Adipocyte (in vitro differentiated cells): ENCODE data around the gene HIP1R.
A peak's percentile ranks its signal among the peaks of the same experiment; 100 is the strongest.
"Not testable (repeated sequence)": the region's sequence is repeated elsewhere in the genome, so short reads cannot be mapped to it uniquely, and the experiment has no call there.

Source experiments
- DNase-seq: peaks from one replicate; pipeline ENCODE4 v3.0.0-alpha.2; 2015; ENCODE audit warnings: low read depth
- H3K27me3 ChIP-seq: replicated peaks from 2 replicates; pipeline ENCODE4 v1.7.0; 2013; ENCODE audit warnings: mild to moderate bottlenecking, low read length, moderate library complexity; ENCODE audit not compliant: control insufficient read depth, insufficient read depth
- H3K36me3 ChIP-seq: 2 replicates; pipeline ENCODE4 v1.7.0; 2013; ENCODE audit warnings: low read length, mild to moderate bottlenecking, moderate library complexity; ENCODE audit not compliant: control insufficient read depth, insufficient read depth, severe bottlenecking
- H3K4me1 ChIP-seq: 2 replicates; pipeline ENCODE4 v1.7.0; 2013; ENCODE audit warnings: mild to moderate bottlenecking, low read length, moderate library complexity; ENCODE audit not compliant: control insufficient read depth, insufficient read depth
- H3K4me3 ChIP-seq: 2 replicates; pipeline ENCODE4 v1.7.0; 2013; ENCODE audit warnings: mild to moderate bottlenecking, low read length, moderate library complexity
- H3K9ac ChIP-seq: 2 replicates; pipeline ENCODE4 v1.7.0; 2013; ENCODE audit warnings: mild to moderate bottlenecking, low read length, moderate library complexity
- H3K9me3 ChIP-seq: 2 replicates; pipeline ENCODE4 v1.7.0; 2013; ENCODE audit warnings: mild to moderate bottlenecking, low read length, moderate library complexity; ENCODE audit not compliant: control insufficient read depth

HIP1R gene, protein sequence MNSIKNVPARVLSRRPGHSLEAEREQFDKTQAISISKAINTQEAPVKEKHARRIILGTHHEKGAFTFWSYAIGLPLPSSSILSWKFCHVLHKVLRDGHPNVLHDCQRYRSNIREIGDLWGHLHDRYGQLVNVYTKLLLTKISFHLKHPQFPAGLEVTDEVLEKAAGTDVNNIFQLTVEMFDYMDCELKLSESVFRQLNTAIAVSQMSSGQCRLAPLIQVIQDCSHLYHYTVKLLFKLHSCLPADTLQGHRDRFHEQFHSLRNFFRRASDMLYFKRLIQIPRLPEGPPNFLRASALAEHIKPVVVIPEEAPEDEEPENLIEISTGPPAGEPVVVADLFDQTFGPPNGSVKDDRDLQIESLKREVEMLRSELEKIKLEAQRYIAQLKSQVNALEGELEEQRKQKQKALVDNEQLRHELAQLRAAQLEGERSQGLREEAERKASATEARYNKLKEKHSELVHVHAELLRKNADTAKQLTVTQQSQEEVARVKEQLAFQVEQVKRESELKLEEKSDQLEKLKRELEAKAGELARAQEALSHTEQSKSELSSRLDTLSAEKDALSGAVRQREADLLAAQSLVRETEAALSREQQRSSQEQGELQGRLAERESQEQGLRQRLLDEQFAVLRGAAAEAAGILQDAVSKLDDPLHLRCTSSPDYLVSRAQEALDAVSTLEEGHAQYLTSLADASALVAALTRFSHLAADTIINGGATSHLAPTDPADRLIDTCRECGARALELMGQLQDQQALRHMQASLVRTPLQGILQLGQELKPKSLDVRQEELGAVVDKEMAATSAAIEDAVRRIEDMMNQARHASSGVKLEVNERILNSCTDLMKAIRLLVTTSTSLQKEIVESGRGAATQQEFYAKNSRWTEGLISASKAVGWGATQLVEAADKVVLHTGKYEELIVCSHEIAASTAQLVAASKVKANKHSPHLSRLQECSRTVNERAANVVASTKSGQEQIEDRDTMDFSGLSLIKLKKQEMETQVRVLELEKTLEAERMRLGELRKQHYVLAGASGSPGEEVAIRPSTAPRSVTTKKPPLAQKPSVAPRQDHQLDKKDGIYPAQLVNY

DNA sequence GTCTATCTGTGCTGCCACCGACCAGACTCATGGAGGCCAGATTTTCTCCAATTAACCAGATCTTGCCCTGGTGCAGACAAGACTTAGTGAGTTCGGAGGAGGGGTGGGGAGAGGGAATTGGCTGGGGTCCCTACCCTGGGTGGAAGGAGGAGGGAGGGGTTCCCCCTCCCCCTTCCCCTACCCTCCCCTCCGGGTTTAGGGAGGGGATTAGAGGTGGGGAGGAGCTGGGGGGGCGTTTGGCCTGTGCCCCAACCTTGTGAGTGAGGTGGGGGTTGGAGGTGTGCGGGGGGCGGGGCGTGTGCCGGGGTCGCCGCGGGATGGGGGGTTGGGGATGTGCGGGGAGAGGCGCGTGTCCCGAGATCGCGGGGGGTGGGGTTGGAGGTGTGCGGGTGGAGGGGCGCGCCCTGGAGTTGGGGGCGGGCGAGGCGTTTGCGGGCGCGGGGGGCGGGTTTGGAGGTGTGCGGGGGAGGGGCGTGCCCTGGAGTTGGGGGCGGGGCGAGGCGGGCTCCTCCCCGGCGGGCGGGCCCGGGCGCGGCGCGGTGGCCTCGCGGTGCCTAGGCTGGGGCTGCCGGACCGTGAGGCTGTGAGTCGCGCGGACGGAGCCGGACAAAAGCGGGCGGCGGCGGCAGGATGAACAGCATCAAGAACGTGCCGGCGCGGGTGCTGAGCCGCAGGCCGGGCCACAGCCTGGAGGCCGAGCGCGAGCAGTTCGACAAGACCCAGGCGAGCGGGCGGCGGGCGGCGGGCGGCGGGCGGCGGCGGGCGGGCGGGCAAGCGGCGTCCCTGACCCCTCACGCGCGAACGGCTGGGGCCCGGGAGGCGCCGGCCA is at the start of gene HIP1R:
Gene HIP1R, plus strand, starts transcription at position 537 of the 829 bp plus-strand sequence. Its CDS starts 94 bp downstream, at position 631.
- no peaks in the 10 kb centered on the region for H3K27me3 ChIP-seq
- peaks cover 10% of the 10 kb centered on the region for H3K4me1 ChIP-seq
- peak; percentile 70 for DNase-seq
- peak within 1 kb of the TSS; percentile 89 for H3K4me3 ChIP-seq
- no peaks in the 10 kb centered on the region for H3K36me3 ChIP-seq
- no peaks in the 10 kb centered on the region for H3K9me3 ChIP-seq
- H3K9ac ChIP-seq: peak within 1 kb of the TSS; percentile 67

DNA sequence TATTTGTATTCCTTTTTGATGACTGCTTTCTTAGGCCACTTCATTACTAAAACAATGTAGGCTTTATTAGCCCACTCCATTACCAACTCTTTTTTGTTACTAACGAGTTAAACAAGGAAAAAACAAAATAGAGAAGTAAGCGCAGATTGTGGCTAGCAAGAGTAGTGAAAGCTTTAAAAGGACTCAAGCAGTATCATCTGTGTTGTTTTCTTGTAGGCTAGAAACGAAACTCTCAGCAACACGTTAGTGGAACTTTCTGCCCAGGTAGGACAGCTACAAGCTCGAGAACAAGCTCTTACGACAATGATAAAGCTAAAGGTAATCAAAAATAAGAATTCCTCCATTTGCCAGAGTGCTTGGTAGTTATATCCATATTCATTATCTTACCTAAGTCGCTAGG is 49.8 kb upstream of the HIP1R start:
- H3K4me3 ChIP-seq: no peak overlapping the region
- no peaks in the 10 kb centered on the region for H3K9me3 ChIP-seq
- H3K9ac ChIP-seq: no peak overlapping the region
- peaks cover 5% of the 10 kb centered on the region for H3K4me1 ChIP-seq
- DNase-seq: no peak
- no peaks in the 10 kb centered on the region for H3K27me3 ChIP-seq
- H3K36me3 ChIP-seq: no peaks in the 10 kb centered on the region

DNA sequence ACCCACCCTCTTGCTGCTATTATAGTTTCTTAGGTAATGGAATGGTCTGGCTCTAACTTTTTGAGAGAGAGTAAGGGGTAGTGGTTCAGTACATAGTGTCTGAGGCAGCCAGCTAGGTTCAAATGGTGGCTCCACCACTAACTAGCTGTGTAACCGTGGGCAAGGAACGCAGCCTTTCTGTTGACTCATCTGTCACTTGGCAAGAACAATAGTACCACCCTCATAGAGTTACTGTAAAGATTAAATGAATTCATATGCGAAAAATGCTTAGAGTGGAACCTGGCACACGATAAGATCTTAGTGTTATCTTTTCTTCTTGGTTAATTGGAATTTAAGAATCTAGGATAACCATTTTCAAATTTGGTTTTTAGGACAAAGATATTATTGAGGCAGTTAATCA is 46.9 kb upstream of the HIP1R start:
- H3K4me3 ChIP-seq: no peak overlapping the region
- no peaks in the 10 kb centered on the region for H3K36me3 ChIP-seq
- H3K9me3 ChIP-seq: no peaks in the 10 kb centered on the region
- no peak overlapping the region for H3K9ac ChIP-seq
- peaks cover 5% of the 10 kb centered on the region for H3K4me1 ChIP-seq
- no peaks in the 10 kb centered on the region for H3K27me3 ChIP-seq
- DNase-seq: peak; percentile 39

DNA sequence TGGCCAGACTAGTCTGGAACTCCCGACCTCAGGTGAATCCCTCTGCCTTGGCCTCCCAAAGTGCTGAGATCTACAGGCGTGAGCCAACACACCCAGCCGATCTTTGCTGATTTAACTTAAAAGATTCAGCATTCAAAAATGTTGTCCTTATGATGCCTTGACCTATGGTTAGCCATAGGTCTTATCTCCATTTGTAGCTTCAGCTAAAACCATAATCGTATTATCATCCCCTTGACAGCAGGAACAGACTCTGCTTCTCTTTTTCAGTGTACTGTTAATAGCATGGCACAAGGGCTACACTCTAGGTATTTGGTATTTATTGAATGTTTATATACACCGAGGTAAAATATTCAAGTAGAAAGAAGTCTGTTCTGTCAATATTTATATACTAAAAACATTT is 45.6 kb upstream of the HIP1R start:
- Histone ChIP-seq H3K4me1 (peaks cover 5% of the 10 kb centered on the region), H3K9me3 (no peaks in the 10 kb centered on the region), H3K4me3 (no peak overlapping the region), H3K36me3 (no peaks in the 10 kb centered on the region), H3K27me3 (no peaks in the 10 kb centered on the region), H3K9ac (no peak overlapping the region)
- no peak for DNase-seq

DNA sequence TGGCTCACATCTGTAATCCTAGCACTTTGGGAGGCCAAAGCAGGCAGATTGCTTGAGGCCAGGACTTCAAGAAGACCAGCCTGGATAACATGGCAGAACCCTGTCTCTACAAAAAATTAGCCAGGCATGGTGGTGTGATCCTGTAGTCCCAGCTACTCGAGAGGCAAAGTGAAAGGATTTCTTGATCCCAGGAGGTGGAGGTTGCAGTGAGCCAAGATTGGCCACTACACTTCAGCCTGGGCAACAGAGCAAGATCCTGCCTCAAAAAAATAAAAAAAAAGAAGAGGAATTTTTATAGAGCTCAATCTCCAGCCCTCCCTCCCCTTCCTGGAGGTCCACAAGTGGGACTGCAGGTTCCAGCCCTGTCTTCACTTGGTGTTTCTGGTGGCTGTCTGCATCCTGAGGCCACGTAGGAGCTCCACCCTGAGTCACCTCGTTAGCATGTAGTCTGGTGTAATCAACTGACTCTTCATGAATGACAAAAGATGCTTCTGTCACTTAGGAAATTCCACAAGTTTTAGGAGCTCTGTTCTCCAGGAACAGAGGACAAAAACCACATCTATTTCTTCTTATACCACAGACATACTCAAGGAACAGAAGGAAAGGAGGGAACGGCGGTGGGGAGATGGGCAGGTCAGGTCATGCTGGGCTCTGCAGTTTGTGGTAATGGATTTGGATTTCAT is 44.7 kb upstream of the HIP1R start:
- no peaks in the 10 kb centered on the region for H3K9me3 ChIP-seq
- H3K9ac ChIP-seq: no peak overlapping the region
- no peaks in the 10 kb centered on the region for H3K27me3 ChIP-seq
- H3K4me3 ChIP-seq: no peak overlapping the region
- H3K36me3 ChIP-seq: no peaks in the 10 kb centered on the region
- peaks cover 5% of the 10 kb centered on the region for H3K4me1 ChIP-seq
- no peak for DNase-seq

DNA sequence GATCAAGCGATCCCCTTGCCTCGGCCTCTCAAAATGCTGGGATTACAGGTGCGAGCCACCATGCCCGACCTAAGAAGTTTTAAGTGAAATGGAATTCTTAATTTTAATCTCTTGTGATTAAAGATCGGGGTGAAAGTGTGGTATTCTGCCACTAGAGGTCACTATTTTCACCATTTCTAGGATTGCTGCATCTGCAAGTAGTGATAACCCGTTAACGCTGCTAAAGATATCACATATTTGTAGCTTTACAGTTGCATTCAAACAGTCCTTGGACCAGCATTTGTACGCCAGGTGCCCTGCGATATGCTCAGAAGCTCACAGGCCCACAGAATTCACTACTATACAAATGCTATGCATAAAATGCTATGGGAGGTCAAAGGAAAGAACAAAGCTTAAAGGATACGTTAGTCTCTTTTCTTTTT is 41.6 kb upstream of the HIP1R start:
- no peak overlapping the region for H3K4me3 ChIP-seq
- H3K9me3 ChIP-seq: no peaks in the 10 kb centered on the region
- no peak overlapping the region for H3K9ac ChIP-seq
- H3K4me1 ChIP-seq: peaks cover under 1% of the 10 kb centered on the region
- no peaks in the 10 kb centered on the region for H3K27me3 ChIP-seq
- peak; percentile 85 for DNase-seq
- H3K36me3 ChIP-seq: no peaks in the 10 kb centered on the region

DNA sequence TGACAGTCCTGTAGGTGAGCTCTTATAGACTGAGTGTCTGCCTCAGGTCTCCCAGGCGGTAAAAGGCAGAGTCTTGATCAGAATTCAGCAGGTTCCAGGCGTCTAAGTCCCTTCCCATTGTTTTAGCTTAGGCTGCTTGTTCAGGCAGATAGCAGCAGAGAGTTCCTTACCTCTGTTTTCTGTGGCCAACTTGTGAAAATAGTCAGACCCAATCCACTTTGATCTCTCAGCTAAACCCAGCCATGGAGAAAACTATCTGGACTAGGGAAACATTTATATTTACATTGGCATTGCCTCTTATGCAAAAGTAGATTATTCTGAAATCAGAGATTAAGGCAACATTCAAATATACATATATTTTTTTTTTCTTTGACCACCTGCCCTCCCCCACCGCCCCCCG is 39.5 kb upstream of the HIP1R start:
- Histone ChIP-seq H3K4me3 (no peak overlapping the region), H3K9me3 (no peaks in the 10 kb centered on the region), H3K27me3 (no peaks in the 10 kb centered on the region), H3K36me3 (no peaks in the 10 kb centered on the region), H3K4me1 (no peaks in the 10 kb centered on the region), H3K9ac (no peak overlapping the region)
- no peak for DNase-seq

DNA sequence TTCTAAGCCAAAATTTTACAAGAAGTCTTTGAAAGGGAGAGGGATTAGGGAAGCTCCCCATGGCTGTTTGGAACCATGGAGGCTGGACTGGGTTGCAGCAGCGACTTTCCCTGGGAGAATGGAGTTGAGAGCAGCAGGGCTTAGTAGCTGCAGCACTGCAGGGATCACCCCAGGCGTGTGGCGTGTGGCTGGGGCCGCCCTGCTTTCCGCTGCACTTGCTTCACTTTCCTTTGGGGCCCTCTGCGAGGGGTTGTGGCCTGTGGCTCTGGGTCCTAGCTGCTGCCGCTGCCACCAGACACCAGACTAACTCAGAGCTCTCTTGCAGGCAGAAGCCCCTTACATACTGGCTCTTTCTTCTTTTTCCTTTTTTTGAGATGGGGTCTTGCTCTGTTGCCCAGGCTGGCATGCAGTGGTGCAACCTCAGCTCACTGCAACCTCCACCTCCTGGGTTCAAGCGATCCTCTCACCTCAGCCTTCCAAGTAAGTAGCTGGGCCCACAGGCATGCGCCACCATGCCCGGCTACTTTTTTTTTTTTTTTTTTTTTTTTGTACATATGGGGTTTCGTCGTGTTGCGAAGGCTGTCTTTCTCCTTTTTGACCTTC is 35.5 kb upstream of the HIP1R start:
- Histone ChIP-seq H3K27me3 (no peaks in the 10 kb centered on the region), H3K4me3 (no peak overlapping the region), H3K9ac (no peak overlapping the region), H3K9me3 (no peaks in the 10 kb centered on the region), H3K4me1 (no peaks in the 10 kb centered on the region), H3K36me3 (no peaks in the 10 kb centered on the region)
- no peak for DNase-seq

DNA sequence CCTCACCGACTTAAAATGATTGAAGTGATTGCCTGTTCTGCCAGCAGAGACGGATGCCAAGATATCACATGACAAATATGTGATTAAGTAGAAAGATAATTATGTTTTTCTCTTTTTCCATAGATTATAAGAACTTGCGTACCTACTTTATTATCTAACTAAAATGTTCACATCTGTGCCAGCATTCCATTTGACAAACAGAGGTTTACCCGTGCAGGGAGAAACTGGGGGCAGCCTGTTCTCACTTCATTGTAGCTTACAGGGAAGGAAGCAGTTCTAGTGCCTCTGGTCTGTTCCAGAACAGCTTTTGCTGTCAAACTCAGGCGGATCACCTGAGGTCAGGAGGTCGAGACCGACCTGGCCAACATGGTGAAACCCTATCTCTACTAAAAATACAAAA is 31.3 kb upstream of the HIP1R start:
- H3K36me3 ChIP-seq: no peaks in the 10 kb centered on the region
- H3K4me3 ChIP-seq: no peak overlapping the region
- no peak for DNase-seq
- no peaks in the 10 kb centered on the region for H3K9me3 ChIP-seq
- H3K4me1 ChIP-seq: no peaks in the 10 kb centered on the region
- H3K9ac ChIP-seq: no peak overlapping the region
- no peaks in the 10 kb centered on the region for H3K27me3 ChIP-seq

DNA sequence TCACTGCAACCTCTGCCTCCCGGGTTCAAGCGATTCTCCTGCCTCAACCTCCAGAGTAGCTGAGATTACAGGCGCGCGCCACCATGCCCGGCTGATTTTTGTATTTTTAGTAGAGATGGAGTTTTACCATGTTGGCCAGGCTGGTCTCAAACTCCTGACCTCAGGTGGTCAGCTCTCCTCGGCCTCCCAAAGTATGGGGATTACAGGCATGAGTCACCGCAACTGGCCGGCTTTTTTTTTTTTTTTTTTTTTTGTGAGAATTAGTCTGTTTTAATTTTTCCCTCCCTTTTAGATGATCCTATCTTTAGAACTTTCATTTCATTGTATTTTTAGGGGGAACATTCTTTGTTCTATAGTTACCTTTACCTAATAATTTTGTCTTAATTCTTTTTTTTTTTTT is 30.3 kb upstream of the HIP1R start:
- not testable (repeated sequence) for H3K4me3 ChIP-seq, H3K9ac ChIP-seq, H3K4me1 ChIP-seq, DNase-seq, H3K9me3 ChIP-seq, H3K36me3 ChIP-seq, H3K27me3 ChIP-seq
